ENCODE data around the gene UGT2B15. TPM values are rescaled to one million over a fixed set of nuclear protein-coding genes. Genes with fewer than 3 reads are reported as not detected.

Gene UGT2B15
- total and polyA plus RNA-seq, 2 donors from 2014 or later: not detected

DNA sequence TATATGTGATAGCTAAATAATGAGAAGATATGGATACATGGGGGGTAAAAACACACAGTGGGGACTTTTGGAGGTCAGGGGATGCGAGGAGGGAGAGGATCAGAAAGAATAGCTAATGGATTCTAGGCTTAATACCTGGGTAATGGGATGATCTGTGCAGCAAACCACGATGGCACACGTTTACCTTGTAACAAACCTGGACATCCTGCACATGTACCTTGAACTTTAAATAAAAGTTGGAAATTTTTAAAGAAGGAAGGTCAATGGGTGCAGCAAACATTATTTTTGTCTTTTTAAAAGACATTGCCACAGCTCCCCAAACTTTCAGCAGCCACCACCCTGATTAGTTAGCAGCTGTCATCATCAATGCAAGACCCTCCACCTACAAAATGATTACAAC, 29.7 kb upstream of the UGT2B15 start:
- intact Hi-C loops (cut with DNase I): no loop called here
- no peak for FAIRE-seq
- Histone ChIP-seq H3K27me3 (ENCODE audit: control insufficient read depth, insufficient read depth, low read length) (no peaks in the 10 kb centered on the region), H3K36me3 (ENCODE audit: control insufficient read depth in 2 of 3, insufficient read depth in 3 of 3, low read length in 3 of 3) (no peaks in the 10 kb centered on the region), H3K9ac (ENCODE audit: low read length in 3 of 3) (no peak overlapping the region), H3K9me3 (ENCODE audit: control insufficient read depth in 2 of 3, insufficient read depth in 1 of 3, low read length in 3 of 3) (no peaks in the 10 kb centered on the region), H3K4me3 (ENCODE audit: low read length in 3 of 3) (no peak overlapping the region), H3K27ac (ENCODE audit: low read depth in 2 of 2, low read length in 2 of 2) (no peak overlapping the region), H3K4me1 (ENCODE audit: control insufficient read depth in 2 of 3, insufficient read depth in 2 of 3, low read depth in 1 of 3, low read length in 3 of 3) (no peaks in the 10 kb centered on the region)
- TF ChIP-seq, protein P1, sequence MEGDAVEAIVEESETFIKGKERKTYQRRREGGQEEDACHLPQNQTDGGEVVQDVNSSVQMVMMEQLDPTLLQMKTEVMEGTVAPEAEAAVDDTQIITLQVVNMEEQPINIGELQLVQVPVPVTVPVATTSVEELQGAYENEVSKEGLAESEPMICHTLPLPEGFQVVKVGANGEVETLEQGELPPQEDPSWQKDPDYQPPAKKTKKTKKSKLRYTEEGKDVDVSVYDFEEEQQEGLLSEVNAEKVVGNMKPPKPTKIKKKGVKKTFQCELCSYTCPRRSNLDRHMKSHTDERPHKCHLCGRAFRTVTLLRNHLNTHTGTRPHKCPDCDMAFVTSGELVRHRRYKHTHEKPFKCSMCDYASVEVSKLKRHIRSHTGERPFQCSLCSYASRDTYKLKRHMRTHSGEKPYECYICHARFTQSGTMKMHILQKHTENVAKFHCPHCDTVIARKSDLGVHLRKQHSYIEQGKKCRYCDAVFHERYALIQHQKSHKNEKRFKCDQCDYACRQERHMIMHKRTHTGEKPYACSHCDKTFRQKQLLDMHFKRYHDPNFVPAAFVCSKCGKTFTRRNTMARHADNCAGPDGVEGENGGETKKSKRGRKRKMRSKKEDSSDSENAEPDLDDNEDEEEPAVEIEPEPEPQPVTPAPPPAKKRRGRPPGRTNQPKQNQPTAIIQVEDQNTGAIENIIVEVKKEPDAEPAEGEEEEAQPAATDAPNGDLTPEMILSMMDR (IDR thresholded peaks at IDR 0.05; ENCODE audit: borderline replicate concordance, extremely low read depth, insufficient read depth): no peak
- no peak for DNase-seq

GRCh38 chr4:68693325-68694075, 23.0 kb upstream of the UGT2B15 start:
- H3K27ac ChIP-seq (ENCODE audit: low read depth in 2 of 2, low read length in 2 of 2): no peak overlapping the region
- H3K27me3 ChIP-seq (ENCODE audit: control insufficient read depth, insufficient read depth, low read length): no peaks in the 10 kb centered on the region
- no peak overlapping the region for H3K9ac ChIP-seq (ENCODE audit: low read length in 3 of 3)
- H3K9me3 ChIP-seq (ENCODE audit: control insufficient read depth in 2 of 3, insufficient read depth in 1 of 3, low read length in 3 of 3): peaks cover 0 to 11% (median 2%) of the 10 kb centered on the region in 3 donors
- intact Hi-C loops (cut with DNase I): no loop called here
- DNase-seq (no peak), FAIRE-seq (no peak)
- H3K4me3 ChIP-seq (ENCODE audit: low read length in 3 of 3): no peak overlapping the region
- TF ChIP-seq, protein P1 (IDR thresholded peaks at IDR 0.05; ENCODE audit: borderline replicate concordance, extremely low read depth, insufficient read depth): no peak
- H3K36me3 ChIP-seq (ENCODE audit: control insufficient read depth in 2 of 3, insufficient read depth in 3 of 3, low read length in 3 of 3): no peaks in the 10 kb centered on the region
- no peaks in the 10 kb centered on the region for H3K4me1 ChIP-seq (ENCODE audit: control insufficient read depth in 2 of 3, insufficient read depth in 2 of 3, low read depth in 1 of 3, low read length in 3 of 3)

GRCh38 chr4:68691186-68691585, 20.7 kb upstream of the UGT2B15 start:
- H3K9ac ChIP-seq (ENCODE audit: low read length in 3 of 3): no peak overlapping the region
- DNase-seq: no peak
- no peaks in the 10 kb centered on the region for H3K27me3 ChIP-seq (ENCODE audit: control insufficient read depth, insufficient read depth, low read length)
- no peak for FAIRE-seq
- intact Hi-C loops (cut with DNase I): no loop called here
- no peaks in the 10 kb centered on the region for H3K4me1 ChIP-seq (ENCODE audit: control insufficient read depth in 2 of 3, insufficient read depth in 2 of 3, low read depth in 1 of 3, low read length in 3 of 3)
- peaks cover 0 to 11% (median 2%) of the 10 kb centered on the region in 3 donors for H3K9me3 ChIP-seq (ENCODE audit: control insufficient read depth in 2 of 3, insufficient read depth in 1 of 3, low read length in 3 of 3)
- no peaks in the 10 kb centered on the region for H3K36me3 ChIP-seq (ENCODE audit: control insufficient read depth in 2 of 3, insufficient read depth in 3 of 3, low read length in 3 of 3)
- TF ChIP-seq, protein P1 (IDR thresholded peaks at IDR 0.05; ENCODE audit: borderline replicate concordance, extremely low read depth, insufficient read depth): no peak
- no peak overlapping the region for H3K27ac ChIP-seq (ENCODE audit: low read depth in 2 of 2, low read length in 2 of 2)
- no peak overlapping the region for H3K4me3 ChIP-seq (ENCODE audit: low read length in 3 of 3)
